GM23248 (cell line): Measurements from ENCODE around the gene NCEH1.

Experiments
- EZH2 ChIP-seq: fragments of 200-600 bp; sonication (generic); IDR thresholded peaks from 2 replicates; pipeline ENCODE4 v1.6.1; 2018; ENCODE audit warnings: antibody characterized with exemption, mild to moderate bottlenecking; ENCODE audit not compliant: insufficient read depth, poor library complexity, severe bottlenecking
- EZH2phosphoT487 ChIP-seq: fragments of 200-600 bp; sonication (generic); IDR thresholded peaks from 2 replicates; pipeline ENCODE4 v1.6.1; 2018; ENCODE audit warnings: antibody characterized with exemption, moderate library complexity, mild to moderate bottlenecking, low read depth; ENCODE audit not compliant: insufficient read depth

DNA sequence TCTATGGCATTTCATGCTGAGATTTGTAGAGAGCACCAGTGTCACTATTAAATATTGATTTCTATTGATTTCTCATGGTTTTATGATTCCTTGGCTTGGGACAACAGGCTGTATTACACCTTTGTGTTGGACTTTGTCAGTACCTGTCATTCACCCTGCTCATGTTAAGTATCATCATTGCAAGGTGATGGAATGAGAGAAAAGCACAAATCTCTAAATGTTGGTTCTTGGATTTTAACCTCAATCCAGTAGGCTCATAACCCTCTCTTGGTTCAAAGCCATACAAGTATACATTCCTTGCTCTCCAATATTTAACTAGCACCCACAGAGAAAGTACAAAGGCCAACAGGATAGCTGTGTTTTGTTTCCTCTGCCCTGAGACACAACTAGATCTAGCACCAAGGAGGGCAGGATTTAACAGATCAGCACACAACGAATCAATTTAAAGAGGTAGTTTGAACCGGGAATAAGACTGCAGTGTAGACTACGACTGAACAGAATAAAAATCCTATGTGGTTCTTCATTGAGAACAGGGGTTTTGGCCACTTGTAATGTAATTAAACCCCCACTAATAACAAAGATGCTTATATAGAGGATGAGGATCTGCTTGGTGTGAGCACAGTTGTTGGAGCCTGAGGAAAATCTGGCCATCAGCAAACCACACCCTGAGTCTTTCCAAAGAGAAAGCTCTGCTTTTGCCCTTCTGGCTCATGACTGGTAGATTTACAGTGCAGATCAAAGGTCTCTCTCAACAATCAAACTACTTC, 109.6 kb downstream of the NCEH1 start:
- TF ChIP-seq EZH2 = no peak
- no peak for TF ChIP-seq EZH2phosphoT487
